PC-3 (cell line): ENCODE data around the gene CPVL. TPM values are rescaled to one million over a fixed set of nuclear protein-coding genes. Genes with fewer than 3 reads are reported as not detected.

Experiments
- ATAC-seq: fragments of 200-7000 bp; cut with Tn5 transposase; 2 replicates; pipeline ENCODE4 v1.9.1; 2020; ENCODE audit warnings: mild to moderate bottlenecking, moderate library complexity
- BruUV-seq: library from RNA; stranded (reverse); fragments of 400-500 nt; replicated peaks from 2 replicates; lab custom pipeline; 2021; lab: Mats Ljungman, UMichigan
- CTCF ChIA-PET: fragments of 300-600 bp; sonication (Branson Sonifier 250); formaldehyde crosslinking; loops from one replicate; lab custom pipeline; 2022; ENCODE audit warnings: antibody characterized with exemption; lab: Charles Lee
- POLR2A ChIA-PET: fragments of 300-600 bp; sonication (Branson Sonifier 250); formaldehyde crosslinking; loops from one replicate; lab custom pipeline; 2022; ENCODE audit warnings: antibody characterized with exemption; ENCODE audit not compliant: unreplicated experiment; lab: Charles Lee
- DNase-seq: peaks from one replicate; pipeline ENCODE4 v3.0.0-alpha.2; 2015
- H2AFZ ChIP-seq: fragments of 300-600 bp; sonication (generic); 2 replicates; pipeline ENCODE4 v1.6.0; 2016; ENCODE audit warnings: antibody characterized with exemption, low read length
- H3F3A ChIP-seq: fragments of 300-600 bp; sonication (generic); one replicate; pipeline ENCODE4 v1.6.0; 2017; ENCODE audit warnings: antibody characterized with exemption, low read length, control low read depth, mild to moderate bottlenecking; ENCODE audit not compliant: unreplicated experiment
- H3K27ac ChIP-seq: fragments of 300-600 bp; sonication (generic); 2 replicates; pipeline ENCODE4 v1.5.1; 2016; ENCODE audit warnings: mild to moderate bottlenecking, low read length
- H3K27me3 ChIP-seq: fragments of 300-600 bp; sonication (generic); 2 replicates; pipeline ENCODE4 v1.6.1; 2016; ENCODE audit warnings: low read length, mixed read lengths
- H3K36me3 ChIP-seq: fragments of 300-600 bp; sonication (generic); 2 replicates; pipeline ENCODE4 v1.6.1; 2016; ENCODE audit warnings: low read depth, mixed run types, low read length, mixed read lengths
- H3K4me1 ChIP-seq: fragments of 300-600 bp; sonication (generic); 2 replicates; pipeline ENCODE4 v1.5.1; 2016; ENCODE audit warnings: low read length; ENCODE audit not compliant: insufficient read depth
- H3K4me2 ChIP-seq: fragments of 300-600 bp; sonication (generic); 2 replicates; pipeline ENCODE4 v1.6.0; 2016; ENCODE audit warnings: low read length
- H3K4me3 ChIP-seq: fragments of 300-600 bp; sonication (generic); 2 replicates; pipeline ENCODE4 v1.5.1; 2016; ENCODE audit warnings: mild to moderate bottlenecking, low read length, mixed read lengths
- H3K79me2 ChIP-seq: fragments of 300-600 bp; sonication (generic); 2 replicates; pipeline ENCODE4 v1.6.1; 2017; ENCODE audit warnings: low read length, mixed read lengths
- H3K9ac ChIP-seq: fragments of 300-600 bp; sonication (generic); 2 replicates; pipeline ENCODE4 v1.6.0; 2016; ENCODE audit warnings: mild to moderate bottlenecking, low read length
- H3K9me2 ChIP-seq: fragments of 300-600 bp; sonication (generic); replicated peaks from 2 replicates; pipeline ENCODE4 v1.6.1; 2016; ENCODE audit warnings: mixed run types, low read length, mixed read lengths
- H3K9me3 ChIP-seq: fragments of 300-600 bp; sonication (generic); 2 replicates; pipeline ENCODE4 v1.6.1; 2016; ENCODE audit warnings: low read length, mixed read lengths
- H4K20me1 ChIP-seq: fragments of 300-600 bp; sonication (generic); 2 replicates; pipeline ENCODE4 v1.6.1; 2016; ENCODE audit warnings: low read length, mixed read lengths
- CTCF ChIP-seq: fragments of 300-600 bp; sonication (generic); conservative IDR thresholded peaks from 2 replicates; pipeline ENCODE4 v1.5.1; 2017; ENCODE audit warnings: antibody characterized with exemption, low read depth, mild to moderate bottlenecking, low read length
- EZH2 ChIP-seq: fragments of 300-600 bp; sonication (generic); IDR thresholded peaks from one replicate; pipeline ENCODE4 v1.6.1; 2017; ENCODE audit warnings: antibody characterized with exemption, mild to moderate bottlenecking, low read length; ENCODE audit not compliant: unreplicated experiment
- EZH2phosphoT487 ChIP-seq: fragments of 300-600 bp; sonication (generic); IDR thresholded peaks from 2 replicates; pipeline ENCODE4 v1.6.1; 2018; ENCODE audit warnings: mild to moderate bottlenecking, antibody characterized with exemption, low read length, borderline replicate concordance
- intact Hi-C: fragments of 100-400 bp; cut with micrococcal nuclease; formaldehyde crosslinking; loops from 2 replicates; pipeline ENCODE4 v1.9.0; 2023
- total RNA-seq: library from RNA; depleted of rRNA; stranded (reverse); fragments of >200 nt; gene quantifications from 2 replicates; pipeline ENCODE4 v1.2.3, GENCODE V29; 2014

Gene CPVL
- total RNA-seq, 1 experiment from 2014 or later: 14.7 TPM

- H3K4me1 ChIP-seq: no peaks in the 10 kb centered on the region
- no peak overlapping the region for H2AFZ ChIP-seq
- H3F3A ChIP-seq: no peaks in the 10 kb centered on the region
- H3K79me2 ChIP-seq: no peaks in the 10 kb centered on the region
- POLR2A ChIA-PET: no interaction called here
- no peak for ATAC-seq
- H3K9me3 ChIP-seq: no peaks in the 10 kb centered on the region
- H3K9ac ChIP-seq: no peak overlapping the region
- CTCF ChIA-PET: no interaction called here
- no peak overlapping the region for H3K27ac ChIP-seq
- H3K36me3 ChIP-seq: peaks cover 2% of the 10 kb centered on the region; the same call in 1 of the 2 replicates
- H3K4me3 ChIP-seq: no peak overlapping the region
- no peaks in the 10 kb centered on the region for H3K27me3 ChIP-seq
- intact Hi-C loops: no loop called here
- H3K9me2 ChIP-seq: no peaks in the 10 kb centered on the region
- BruUV-seq: no TSS peak
- H3K4me2 ChIP-seq: no peak overlapping the region
- no peaks in the 10 kb centered on the region for H4K20me1 ChIP-seq
- TF ChIP-seq CTCF (no peak), EZH2 (no peak), EZH2phosphoT487 (no peak)
- no peak for DNase-seq
These were observed 140.9 kb downstream of the CPVL start for GRCh38 chr7:29005406-29005805.

GRCh38 chr7:29003703-29004102, 142.6 kb downstream of the CPVL start:
- Histone ChIP-seq H3K4me1 (no peaks in the 10 kb centered on the region), H3F3A (no peaks in the 10 kb centered on the region), H3K4me2 (no peak overlapping the region), H3K9me3 (no peaks in the 10 kb centered on the region), H2AFZ (no peak overlapping the region), H3K27me3 (no peaks in the 10 kb centered on the region), H3K27ac (no peak overlapping the region), H3K9me2 (no peaks in the 10 kb centered on the region), H3K9ac (no peak overlapping the region), H3K36me3 (peaks cover 2% of the 10 kb centered on the region; the same call in 1 of the 2 replicates), H3K4me3 (no peak overlapping the region), H3K79me2 (no peaks in the 10 kb centered on the region), H4K20me1 (no peaks in the 10 kb centered on the region)
- ChIA-PET CTCF (no interaction called here), POLR2A (no interaction called here)
- BruUV-seq: no TSS peak
- ATAC-seq (no peak), DNase-seq (no peak)
- TF ChIP-seq EZH2 (no peak), CTCF (no peak), EZH2phosphoT487 (no peak)
- intact Hi-C loops: no loop called here

- CTCF ChIA-PET: no interaction called here
These were observed 145.6 kb downstream of the CPVL start for GRCh38 chr7:29000717-29001076.

More at GRCh38 chr7:29000717-29001076, 145.6 kb downstream of the CPVL start:
- Histone ChIP-seq H3K36me3 (no peaks in the 10 kb centered on the region), H3K4me1 (no peaks in the 10 kb centered on the region), H3K79me2 (no peaks in the 10 kb centered on the region), H3F3A (no peaks in the 10 kb centered on the region), H2AFZ (no peak overlapping the region), H3K4me3 (no peak overlapping the region), H3K27me3 (no peaks in the 10 kb centered on the region), H3K9ac (no peak overlapping the region), H3K27ac (no peak overlapping the region), H3K9me3 (no peaks in the 10 kb centered on the region), H3K4me2 (no peak overlapping the region), H3K9me2 (no peaks in the 10 kb centered on the region; the same call in 1 of the 2 replicates), H4K20me1 (no peaks in the 10 kb centered on the region)
- intact Hi-C loops: no loop called here
- POLR2A ChIA-PET: no interaction called here
- ATAC-seq: no peak
- TF ChIP-seq EZH2 (no peak), EZH2phosphoT487 (no peak), CTCF (no peak)
- DNase-seq: no peak
- BruUV-seq: no TSS peak
